ENCODE data around the gene HOXD9. TPM values are rescaled to one million over a fixed set of nuclear protein-coding genes. Genes with fewer than 3 reads are reported as not detected.

Gene HOXD9
- total and polyA plus RNA-seq, 2 donors (not counting 3 experiments of a cell fraction or from before 2014, with no cell fraction given): 1.9 to 3.5 TPM

DNA sequence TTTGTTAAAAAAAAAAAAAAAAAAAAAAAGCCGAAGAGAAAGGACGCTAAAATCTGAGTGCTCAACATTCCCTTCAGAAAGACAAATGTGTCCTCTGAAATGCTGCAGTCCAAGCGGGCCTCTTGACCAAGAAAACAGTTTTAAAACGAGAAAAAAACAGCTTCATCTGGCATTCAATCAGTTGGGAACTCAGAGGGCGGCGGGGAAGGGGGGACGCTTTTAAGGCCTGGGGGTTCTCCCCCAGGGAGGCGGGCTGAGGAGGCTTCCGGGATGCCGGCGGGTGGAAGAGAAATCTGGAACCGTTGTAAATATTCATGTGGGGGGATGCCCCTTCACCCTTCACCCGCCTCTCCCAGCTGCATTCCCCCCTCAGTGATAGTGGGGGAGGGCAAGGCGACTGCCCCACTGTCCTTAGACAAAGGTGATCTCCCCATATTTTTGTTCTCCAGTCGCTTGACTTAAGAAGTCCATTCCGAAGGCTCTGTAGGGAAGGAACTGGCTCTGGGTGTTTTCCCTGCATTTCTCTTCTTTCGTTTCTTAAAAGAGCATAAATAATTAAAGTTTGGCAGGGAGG, 18.7 kb upstream of the HOXD9 start:
- BruUV-seq (replicated peaks): no TSS peak
- ChIA-PET CTCF (interaction anchor here (0.5 to 2.4 kb wide), 11 partner anchors 7 to 1404 kb away, joined by 3 to 13 read pairs (median 4); no protein-coding TSS in a partner anchor), POLR2A (no interaction called here)
- H3K4me1 ChIP-seq (ENCODE audit: control insufficient read depth, extremely low read depth, insufficient read depth, low read length): no peaks in the 10 kb centered on the region
- H3K27me3 ChIP-seq (ENCODE audit: control insufficient read depth in 2 of 2, insufficient read depth in 2 of 2, low read length in 2 of 2): peaks cover 84 to 96% of the 10 kb centered on the region in 2 experiments
- no peaks in the 10 kb centered on the region for H3K79me2 ChIP-seq (ENCODE audit: control insufficient read depth, insufficient read depth, low read length)
- H3K9me3 ChIP-seq (replicated peaks; ENCODE audit: control insufficient read depth, insufficient read depth, low read length): no peaks in the 10 kb centered on the region
- H3K27ac ChIP-seq (ENCODE audit: insufficient read depth, low read depth, low read length): no peak overlapping the region
- no peak overlapping the region for H3K4me3 ChIP-seq (replicated peaks in 1 of 3; ENCODE audit: insufficient read depth in 1 of 3, low read depth in 1 of 3, low read length in 3 of 3)
- H4K20me1 ChIP-seq (replicated peaks; ENCODE audit: control insufficient read depth, extremely low read depth, insufficient read depth, low read length): no peaks in the 10 kb centered on the region
- TF ChIP-seq POLR2AphosphoS5 (IDR thresholded peaks at IDR 0.05; ENCODE audit: insufficient read depth, low read depth, low read length) (no peak), EZH2 (IDR thresholded peaks at IDR 0.05; ENCODE audit: borderline replicate concordance, low read depth, low read length, severe bottlenecking) (peak; percentile 29)
- no peak overlapping the region for H3K9ac ChIP-seq (replicated peaks; ENCODE audit: extremely low read depth, insufficient read depth, low read length)
- dilution Hi-C loops (cut with MboI; ENCODE audit: extremely low pct_ligation_motif_present, low sequenced_read_pairs) (no loop called here), intact Hi-C loops (cut with micrococcal nuclease) (no loop called here)
- no peak overlapping the region for H2AFZ ChIP-seq (ENCODE audit: low read depth, low read length)
- FAIRE-seq (no peak), DNase-seq (ENCODE audit: low read depth, low spot score) (no peak)
- no peak overlapping the region for H3K4me2 ChIP-seq (ENCODE audit: insufficient read depth, low read length)
- no peaks in the 10 kb centered on the region for H3K36me3 ChIP-seq (ENCODE audit: control insufficient read depth in 2 of 2, extremely low read depth in 1 of 2, insufficient read depth in 2 of 2, low read length in 2 of 2)
- H3K9me1 ChIP-seq (replicated peaks; ENCODE audit: control insufficient read depth, extremely low read depth, insufficient read depth, low read length): no peaks in the 10 kb centered on the region

DNA sequence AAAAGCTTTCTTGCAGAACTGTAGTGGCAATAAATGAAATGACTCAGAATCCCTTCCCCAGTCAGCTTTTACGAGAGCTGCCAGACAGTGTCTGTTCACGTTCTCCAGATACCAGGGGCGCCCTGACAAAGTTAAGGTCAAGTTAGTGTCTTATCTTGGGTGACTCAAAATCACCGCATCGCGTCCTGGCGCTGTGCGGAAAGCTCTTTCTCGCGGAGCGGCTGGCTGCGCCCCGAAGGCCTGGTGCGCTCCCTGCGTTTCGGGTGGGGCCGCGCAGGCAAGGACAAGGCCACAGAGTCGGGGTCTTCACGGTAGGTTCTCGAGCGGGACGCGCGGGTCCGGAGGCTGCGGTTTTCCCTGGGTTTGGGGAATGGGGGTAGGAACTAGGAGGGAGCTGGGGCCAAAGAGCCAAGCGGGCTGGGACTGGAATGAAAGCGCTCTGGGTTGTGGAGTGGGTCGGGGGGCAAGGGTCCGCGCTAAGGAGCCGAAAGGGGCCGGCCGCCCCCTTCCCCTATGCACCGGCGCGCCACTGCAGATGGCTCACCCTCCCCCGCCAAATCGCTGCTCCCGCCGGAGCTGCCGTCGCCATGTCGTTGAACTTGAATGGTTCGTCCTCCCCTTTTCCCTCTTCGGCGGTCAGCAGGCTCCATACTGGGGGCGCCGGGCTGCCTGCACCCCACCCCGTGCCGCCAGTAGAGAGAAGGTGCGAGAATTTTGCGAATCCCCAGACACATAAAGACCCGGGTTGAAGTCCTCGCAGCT, 18.0 kb upstream of the HOXD9 start:
- Histone ChIP-seq H3K4me1 (ENCODE audit: control insufficient read depth, extremely low read depth, insufficient read depth, low read length) (no peaks in the 10 kb centered on the region), H3K27me3 (ENCODE audit: control insufficient read depth in 2 of 2, insufficient read depth in 2 of 2, low read length in 2 of 2) (peaks cover 84 to 96% of the 10 kb centered on the region in 2 experiments)

More for the DNA sequence above, 18.0 kb upstream of the HOXD9 start:
- Histone ChIP-seq H3K4me2 (ENCODE audit: insufficient read depth, low read length) (no peak overlapping the region), H4K20me1 (replicated peaks; ENCODE audit: control insufficient read depth, extremely low read depth, insufficient read depth, low read length) (no peaks in the 10 kb centered on the region), H3K9me3 (replicated peaks; ENCODE audit: control insufficient read depth, insufficient read depth, low read length) (no peaks in the 10 kb centered on the region), H3K9me1 (replicated peaks; ENCODE audit: control insufficient read depth, extremely low read depth, insufficient read depth, low read length) (no peaks in the 10 kb centered on the region), H3K36me3 (ENCODE audit: control insufficient read depth in 2 of 2, extremely low read depth in 1 of 2, insufficient read depth in 2 of 2, low read length in 2 of 2) (no peaks in the 10 kb centered on the region), H3K9ac (replicated peaks; ENCODE audit: extremely low read depth, insufficient read depth, low read length) (no peak overlapping the region), H3K27ac (ENCODE audit: insufficient read depth, low read depth, low read length) (no peak overlapping the region), H2AFZ (ENCODE audit: low read depth, low read length) (no peak overlapping the region), H3K4me3 (replicated peaks in 1 of 3; ENCODE audit: insufficient read depth in 1 of 3, low read depth in 1 of 3, low read length in 3 of 3) (no peak overlapping the region), H3K79me2 (ENCODE audit: control insufficient read depth, insufficient read depth, low read length) (no peaks in the 10 kb centered on the region)
- dilution Hi-C loops (cut with MboI; ENCODE audit: extremely low pct_ligation_motif_present, low sequenced_read_pairs) (no loop called here), intact Hi-C loops (cut with micrococcal nuclease) (no loop called here)
- FAIRE-seq (no peak), DNase-seq (ENCODE audit: low read depth, low spot score) (no peak)
- ChIA-PET CTCF (interaction anchor here (0.5 to 1.6 kb wide), 9 partner anchors 9 to 853 kb away, joined by 3 to 6 read pairs (median 4); no protein-coding TSS in a partner anchor), POLR2A (no interaction called here)
- no TSS peak for BruUV-seq (replicated peaks)
- TF ChIP-seq POLR2AphosphoS5 (IDR thresholded peaks at IDR 0.05; ENCODE audit: insufficient read depth, low read depth, low read length) (no peak), EZH2 (IDR thresholded peaks at IDR 0.05; ENCODE audit: borderline replicate concordance, low read depth, low read length, severe bottlenecking) (peak; percentile 77), POLR2A (IDR thresholded peaks at IDR 0.05; ENCODE audit: low read depth, low read length) (no peak), MYC (IDR thresholded peaks at IDR 0.05; ENCODE audit: low read depth, low read length) (no peak)

All from endothelial cell of umbilical vein (primary cell).